Neural cell (in vitro differentiated cells): ENCODE measurements around the gene SNX2. TPM values are rescaled to one million over a fixed set of nuclear protein-coding genes. Genes with fewer than 3 reads are reported as not detected.

Experiments
- H2AFZ ChIP-seq: fragments of 200-600, 300-800 bp; sonication (generic), shearing (Covaris generic); 2 replicates; pipeline ENCODE4 v1.6.0; 2014; ENCODE audit warnings: low read depth, mild to moderate bottlenecking, antibody characterized with exemption, low read length, moderate library complexity
- H3F3A ChIP-seq: fragments of 200-600 bp; shearing (Covaris generic); 2 replicates; pipeline ENCODE4 v1.6.1; 2016; ENCODE audit warnings: mild to moderate bottlenecking, moderate library complexity, mixed read lengths, antibody characterized with exemption, low read length; ENCODE audit not compliant: insufficient read depth, poor library complexity, severe bottlenecking
- H3K27ac ChIP-seq: fragments of 200-600, 300-800 bp; sonication (generic), shearing (Covaris generic); 2 replicates; pipeline ENCODE4 v1.5.1; 2014; ENCODE audit warnings: mild to moderate bottlenecking, low read length, moderate library complexity
- H3K27me3 ChIP-seq: fragments of 300-800, 200-600 bp; sonication (generic), shearing (Covaris generic); 2 replicates; pipeline ENCODE4 v1.6.0; 2014; ENCODE audit warnings: mild to moderate bottlenecking, low read depth, low read length, moderate library complexity; ENCODE audit not compliant: insufficient read depth
- H3K36me3 ChIP-seq: fragments of 300-800, 200-600 bp; sonication (generic), shearing (Covaris generic); 2 replicates; pipeline ENCODE4 v1.5.1; 2014; ENCODE audit warnings: mild to moderate bottlenecking, antibody characterized with exemption, low read length, moderate library complexity; ENCODE audit not compliant: insufficient read depth
- H3K4me2 ChIP-seq: fragments of 300-800, 200-600 bp; sonication (generic), shearing (Covaris generic); 2 replicates; pipeline ENCODE4 v1.6.0; 2014; ENCODE audit warnings: mild to moderate bottlenecking, low read length
- H3K4me3 ChIP-seq: fragments of 300-800, 200-600 bp; sonication (generic), shearing (Covaris generic); 2 replicates; pipeline ENCODE4 v1.5.1; 2014; ENCODE audit warnings: mild to moderate bottlenecking, low read length, moderate library complexity
- H3K79me2 ChIP-seq: fragments of 200-600 bp; shearing (Covaris generic); replicated peaks from 2 replicates; pipeline ENCODE4 v1.6.0; 2014; ENCODE audit warnings: mild to moderate bottlenecking, low read length, moderate library complexity; ENCODE audit not compliant: insufficient read depth
- H3K9ac ChIP-seq: fragments of 300-800, 200-600 bp; sonication (generic), shearing (Covaris generic); 2 replicates; pipeline ENCODE4 v1.6.1; 2016; ENCODE audit warnings: mild to moderate bottlenecking, low read length, mixed read lengths
- H3K9me2 ChIP-seq: fragments of 200-600 bp; shearing (Covaris generic); 2 replicates; pipeline ENCODE4 v1.6.1; 2016; ENCODE audit warnings: mild to moderate bottlenecking, low read length, mixed read lengths; ENCODE audit not compliant: insufficient read depth
- H3K9me3 ChIP-seq: fragments of 200-600, 300-800 bp; sonication (generic), shearing (Covaris generic); 2 replicates; pipeline ENCODE4 v1.6.1; 2016; ENCODE audit warnings: mild to moderate bottlenecking, mixed run types, low read length, moderate library complexity, mixed read lengths
- H4K20me1 ChIP-seq: fragments of 200-600 bp; shearing (Covaris generic); 2 replicates; pipeline ENCODE4 v1.6.1; 2016; ENCODE audit warnings: mild to moderate bottlenecking, mixed run types; ENCODE audit not compliant: insufficient read depth
- CTCF ChIP-seq: fragments of 450-650 bp; IDR thresholded peaks from 2 replicates; pipeline ENCODE4 v1.5.1; 2014; ENCODE audit warnings: antibody characterized with exemption, mild to moderate bottlenecking, moderate library complexity; ENCODE audit not compliant: poor library complexity, severe bottlenecking
- EP300 ChIP-seq: fragments of 450-650 bp; conservative IDR thresholded peaks from 2 replicates; pipeline ENCODE4 v1.6.1; 2014; ENCODE audit warnings: antibody characterized with exemption, mild to moderate bottlenecking, moderate library complexity; ENCODE audit not compliant: poor library complexity, severe bottlenecking
- EZH2 ChIP-seq: fragments of 200-600, 300-800 bp; shearing (Covaris generic), sonication (generic); IDR thresholded peaks from 2 replicates; pipeline ENCODE4 v1.6.1; 2014; ENCODE audit warnings: antibody characterized with exemption, low read length, borderline replicate concordance, mild to moderate bottlenecking; ENCODE audit not compliant: insufficient read depth, poor library complexity, severe bottlenecking
- MXI1 ChIP-seq: fragments of 450-650 bp; conservative IDR thresholded peaks from 2 replicates; pipeline ENCODE4 v1.6.1; 2014; ENCODE audit warnings: antibody characterized with exemption, mild to moderate bottlenecking; ENCODE audit not compliant: poor library complexity, severe bottlenecking
- POLR2AphosphoS5 ChIP-seq: IDR thresholded peaks from 2 replicates; pipeline ENCODE4 v1.6.1; 2012
- RAD21 ChIP-seq: fragments of 450-650 bp; conservative IDR thresholded peaks from 2 replicates; pipeline ENCODE4 v1.6.1; 2014; ENCODE audit warnings: antibody characterized with exemption, mild to moderate bottlenecking, moderate library complexity
- SMC3 ChIP-seq: fragments of 450-650 bp; conservative IDR thresholded peaks from 2 replicates; pipeline ENCODE4 v1.6.1; 2014; ENCODE audit warnings: antibody characterized with exemption, mild to moderate bottlenecking, moderate library complexity; ENCODE audit not compliant: poor library complexity
- TAF1 ChIP-seq: IDR thresholded peaks from 2 replicates; pipeline ENCODE4 v1.6.1; 2012; ENCODE audit warnings: low read depth
- polyA plus RNA-seq: library from polyadenylated mRNA; depleted of rRNA; stranded (reverse); fragments of >200 nt; gene quantifications from 2 replicates; pipeline ENCODE4 v1.2.3, GENCODE V29; 2014
- TF ChIP-seq, protein P1 (sequence below): IDR thresholded peaks from 2 replicates; pipeline ENCODE4 v1.6.1; 2012; ENCODE audit warnings: borderline replicate concordance

Gene SNX2
- polyA plus RNA-seq, 1 donor from 2014 or later = 36.1 TPM

- no peak overlapping the region for H3K9ac ChIP-seq
- no peaks in the 10 kb centered on the region for H3K36me3 ChIP-seq
- no peaks in the 10 kb centered on the region for H3K79me2 ChIP-seq
- H3K4me2 ChIP-seq = no peak overlapping the region
- no peaks in the 10 kb centered on the region for H4K20me1 ChIP-seq
- no peaks in the 10 kb centered on the region for H3K9me3 ChIP-seq
- no peaks in the 10 kb centered on the region for H3K27me3 ChIP-seq
- H3K9me2 ChIP-seq = no peaks in the 10 kb centered on the region
- H2AFZ ChIP-seq = no peak overlapping the region
- no peaks in the 10 kb centered on the region for H3F3A ChIP-seq
- TF ChIP-seq EZH2 = no peak
- no peak for TF ChIP-seq SMC3
- H3K4me3 ChIP-seq = no peak overlapping the region
- no peak overlapping the region for H3K27ac ChIP-seq
Observed at GRCh38 chr5:122749886-122750285, 25.0 kb upstream of the SNX2 start.

GRCh38 chr5:122751293-122751782 is 23.5 kb upstream of the SNX2 start:
- H2AFZ ChIP-seq = no peak overlapping the region
- no peaks in the 10 kb centered on the region for H3F3A ChIP-seq
- H3K79me2 ChIP-seq = no peaks in the 10 kb centered on the region
- H3K4me3 ChIP-seq = no peak overlapping the region
- H3K9me3 ChIP-seq = no peaks in the 10 kb centered on the region
- H3K4me2 ChIP-seq = no peak overlapping the region
- H3K27me3 ChIP-seq = no peaks in the 10 kb centered on the region
- TF ChIP-seq EZH2 (no peak), POLR2AphosphoS5 (no peak), RAD21 (no peak), CTCF (no peak), EP300 (no peak), TAF1 (no peak), SMC3 (no peak), MXI1 (no peak)
- TF ChIP-seq, protein P1, sequence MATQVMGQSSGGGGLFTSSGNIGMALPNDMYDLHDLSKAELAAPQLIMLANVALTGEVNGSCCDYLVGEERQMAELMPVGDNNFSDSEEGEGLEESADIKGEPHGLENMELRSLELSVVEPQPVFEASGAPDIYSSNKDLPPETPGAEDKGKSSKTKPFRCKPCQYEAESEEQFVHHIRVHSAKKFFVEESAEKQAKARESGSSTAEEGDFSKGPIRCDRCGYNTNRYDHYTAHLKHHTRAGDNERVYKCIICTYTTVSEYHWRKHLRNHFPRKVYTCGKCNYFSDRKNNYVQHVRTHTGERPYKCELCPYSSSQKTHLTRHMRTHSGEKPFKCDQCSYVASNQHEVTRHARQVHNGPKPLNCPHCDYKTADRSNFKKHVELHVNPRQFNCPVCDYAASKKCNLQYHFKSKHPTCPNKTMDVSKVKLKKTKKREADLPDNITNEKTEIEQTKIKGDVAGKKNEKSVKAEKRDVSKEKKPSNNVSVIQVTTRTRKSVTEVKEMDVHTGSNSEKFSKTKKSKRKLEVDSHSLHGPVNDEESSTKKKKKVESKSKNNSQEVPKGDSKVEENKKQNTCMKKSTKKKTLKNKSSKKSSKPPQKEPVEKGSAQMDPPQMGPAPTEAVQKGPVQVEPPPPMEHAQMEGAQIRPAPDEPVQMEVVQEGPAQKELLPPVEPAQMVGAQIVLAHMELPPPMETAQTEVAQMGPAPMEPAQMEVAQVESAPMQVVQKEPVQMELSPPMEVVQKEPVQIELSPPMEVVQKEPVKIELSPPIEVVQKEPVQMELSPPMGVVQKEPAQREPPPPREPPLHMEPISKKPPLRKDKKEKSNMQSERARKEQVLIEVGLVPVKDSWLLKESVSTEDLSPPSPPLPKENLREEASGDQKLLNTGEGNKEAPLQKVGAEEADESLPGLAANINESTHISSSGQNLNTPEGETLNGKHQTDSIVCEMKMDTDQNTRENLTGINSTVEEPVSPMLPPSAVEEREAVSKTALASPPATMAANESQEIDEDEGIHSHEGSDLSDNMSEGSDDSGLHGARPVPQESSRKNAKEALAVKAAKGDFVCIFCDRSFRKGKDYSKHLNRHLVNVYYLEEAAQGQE = no peak
- no peaks in the 10 kb centered on the region for H3K9me2 ChIP-seq
- no peak overlapping the region for H3K27ac ChIP-seq
- no peak overlapping the region for H3K9ac ChIP-seq
- H4K20me1 ChIP-seq = no peaks in the 10 kb centered on the region
- H3K36me3 ChIP-seq = no peaks in the 10 kb centered on the region

DNA sequence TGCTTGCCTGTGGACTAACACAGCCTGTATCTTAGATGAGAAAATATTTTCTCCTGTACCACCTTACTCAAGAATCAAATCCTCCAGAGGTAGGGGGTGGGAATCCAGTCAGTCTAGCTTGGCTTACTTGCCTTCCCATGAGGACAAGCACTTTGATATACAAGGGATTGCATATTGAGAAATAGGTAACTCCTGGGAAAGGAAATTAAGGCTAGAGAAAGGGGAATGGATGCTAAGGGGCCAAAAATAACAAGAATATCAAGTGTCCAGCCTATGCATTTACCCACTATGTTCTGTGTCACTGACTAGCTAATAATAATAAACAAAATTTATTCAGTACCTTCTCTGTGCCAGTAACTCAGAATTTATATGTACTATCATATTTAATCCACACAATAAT is 21.4 kb upstream of the SNX2 start:
- Histone ChIP-seq H3F3A (no peaks in the 10 kb centered on the region), H2AFZ (no peak overlapping the region)
- TF ChIP-seq SMC3 (no peak), POLR2AphosphoS5 (no peak), CTCF (no peak), RAD21 (no peak), EZH2 (no peak), TAF1 (no peak), MXI1 (no peak), EP300 (no peak)
- TF ChIP-seq, protein P1 = no peak

More for the DNA sequence above, 21.4 kb upstream of the SNX2 start:
- Histone ChIP-seq H3K27ac (no peak overlapping the region), H3K27me3 (no peaks in the 10 kb centered on the region), H4K20me1 (no peaks in the 10 kb centered on the region), H3K79me2 (no peaks in the 10 kb centered on the region), H3K9me2 (no peaks in the 10 kb centered on the region), H3K9ac (no peak overlapping the region), H3K4me2 (no peak overlapping the region), H3K36me3 (no peaks in the 10 kb centered on the region), H3K9me3 (no peaks in the 10 kb centered on the region), H3K4me3 (no peak overlapping the region)
